Heart left ventricle (tissue), 16 donors: Measurements from ENCODE around the gene LIF. TPM values are rescaled to one million over a fixed set of nuclear protein-coding genes. Genes with fewer than 3 reads are reported as not detected.

Source experiments
- ATAC-seq, 4 donors: fragments of 200-7000 bp; cut with Tn5 transposase; one replicate each; pipeline ENCODE4 v1.9.1; 2020 to 2022; ENCODE audit warnings: moderate library complexity in 4 of 4, mild to moderate bottlenecking in 3 of 4, moderate number of reproducible peaks in 1 of 4
- DNase-seq, 5 donors: peaks; one replicate each; pipeline ENCODE4 v3.0.0-alpha.2; 2020
- H3K27ac ChIP-seq, 12 donors: fragments of 200-600 bp; sonication (generic) in 4 of 12; one replicate each; pipeline versions ENCODE4 v1.5.0 to v1.8.0; 2016 to 2022; ENCODE audit warnings: mild to moderate bottlenecking in 2 of 12
- H3K27me3 ChIP-seq, 9 donors: fragments of 200-600 bp; sonication (generic) in 2 of 9; one replicate each; pipeline versions ENCODE4 v1.5.1 to v1.8.0; 2016 to 2022; ENCODE audit warnings: mild to moderate bottlenecking in 3 of 9
- H3K36me3 ChIP-seq, 9 donors: fragments of 200-600 bp; sonication (generic) in 2 of 9; one replicate each; pipeline versions ENCODE4 v1.5.0 to v1.8.0; 2018 to 2022; ENCODE audit warnings: mild to moderate bottlenecking in 2 of 9
- H3K4me1 ChIP-seq, 12 donors: fragments of 200-600 bp; sonication (generic) in 4 of 12; one replicate each; pipeline versions ENCODE4 v1.5.0 to v1.8.0; 2016 to 2022; ENCODE audit warnings: mild to moderate bottlenecking in 3 of 12
- H3K4me3 ChIP-seq, 12 donors: fragments of 200-600 bp; sonication (generic) in 4 of 12; one replicate each; pipeline versions ENCODE4 v1.5.0 to v1.8.0; 2017 to 2022; ENCODE audit warnings: mild to moderate bottlenecking in 9 of 12, moderate library complexity in 4 of 12
- H3K9me3 ChIP-seq, 12 donors: fragments of 200-600 bp; sonication (generic) in 4 of 12; one replicate each; pipeline versions ENCODE4 v1.5.0 to v1.8.0; 2016 to 2022; ENCODE audit warnings: mild to moderate bottlenecking in 1 of 12
- CTCF ChIP-seq, 12 donors: fragments of 200-600 bp; sonication (generic) in 4 of 12; IDR thresholded peaks; one replicate each; pipeline versions ENCODE4 v1.5.0 to v1.8.0; 2018 to 2022; ENCODE audit warnings: antibody characterized with exemption in 12 of 12, mild to moderate bottlenecking in 5 of 12
- POLR2A ChIP-seq, 2 donors: fragments of 450-650 bp; IDR thresholded peaks; one replicate each; pipeline ENCODE4 v1.6.1; 2017; ENCODE audit warnings: antibody characterized with exemption in 2 of 2, mild to moderate bottlenecking in 2 of 2, moderate library complexity in 2 of 2
- WGBS, 4 donors: extraction: QIAGEN DNeasy Blood & Tissue Kit in 2 of 4; methylation state at CpG; one replicate each; pipeline versions ENCODE4 v1.1.5 to v1.1.7; 2013 to 2018; 5-methylcytosine and 5-hydroxymethylcytosine counted together
- intact Hi-C, 10 donors: fragments of 100-400 bp; cut with DNase I; formaldehyde crosslinking; loops; one replicate each; pipeline versions ENCODE4 v1.11.1 to v1.14.2; 2022
- polyA plus RNA-seq, 2 donors: library from polyadenylated mRNA; stranded (reverse); fragments of 200-250 nt; gene quantifications; one replicate each; pipeline ENCODE4 v1.2.3, GENCODE V29; 2013
- total RNA-seq, 9 donors: library from RNA; depleted of rRNA in 2 of 9; stranded (reverse); fragments of >200 nt in 2 of 9; fragmentation: NEBNext Ultra II Directional in 3 of 9; extraction: Animal tissue kit (Norgen Biotek cat#: 25700) in 3 of 9; gene quantifications; one replicate each; pipeline versions ENCODE4 v1.1.0 to v1.2.4, GENCODE V29; 2016 to 2023
- donor health status: ischemic (EF 13 %, LVEDD 7.1; RV severe dilation, severe dysfunction).
- donor health status: healthy with polysubstance abuse.
- donor health status: DM: no; HTN: yes; CAD: no.
- donor health status: DM: no; HTN: no; CAD: no.
- donor health status: ischemic (EF 25% LVEDD 6.9; RV normal size, moderate dysfunction).
- donor health status: ischemic (EF 25% LVEDD 5.7; RV mildly dilated, moderate dysfunction).
- donor health status: healthy.
- donor health status: DM: yes; HTN: yes; CAD: no.
- donor health status: ischemic (EF 35%, LVEDD 5.7; RV mildly dilated, moderate dysfunction).
- donor health status: nonischemic (EF 11% LVEDD 7.7; RV severe dilation, severe dysfunction).
- donor health status: DM: yes; HTN: yes; CAD: no.
- donor health status: PGD.
- donor health status: ischemic (EF 29% LVEDD 5.4; RV normal size, mild dysfunction).
- donor health status: nonischemic (EF 23%, LVEDD 6.1; RV moderate dilation, normal function).

Gene LIF
- total and polyA plus RNA-seq, 11 donors: 0.12 to 11.6 (median 0.67) TPM; not detected in 1

- intact Hi-C loops: loop anchor here in 4 of 10 donors (1.0 to 5.0 kb wide), 4 partner anchors 14 to 51 kb away; partner anchors contain the start of gene TBC1D10A (in 1 of the 4)
- 46 to 68% (median 57%) methylated on average over 10 to 13 of the region's 13 CpGs for WGBS, 4 donors
Measured at GRCh38 chr22:30291058-30291892, 44.7 kb upstream of the LIF start.

GRCh38 chr22:30290342-30291057, 43.9 kb upstream of the LIF start:
- Histone ChIP-seq H3K9me3 (no peaks in the 10 kb centered on the region), H3K4me1 (peaks cover 12 to 45% (median 37%) of the 10 kb centered on the region in 12 donors), H3K36me3 (peaks cover 0 to 53% (median 30%) of the 10 kb centered on the region in 9 donors), H3K4me3 (peak overlapping the region in 7 of 12 donors; percentile 77 to 95 (median 88)), H3K27ac (peak overlapping the region; percentile 84 to 98 (median 94)), H3K27me3 (no peaks in the 10 kb centered on the region)
- intact Hi-C loops: loop anchor here in 4 of 10 donors (1.0 to 5.0 kb wide), 4 partner anchors 15 to 52 kb away; partner anchors contain the start of gene TBC1D10A (in 1 of the 4)
- TF ChIP-seq POLR2A (IDR thresholded peaks at IDR 0.05) (no peak), CTCF (IDR thresholded peaks at IDR 0.05) (no peak)
- ATAC-seq: peak; percentile 6 to 24 (median 9)
- 43 to 63% (median 47%) methylated on average over 1 to 3 of the region's 3 CpGs for WGBS, 4 donors
- DNase-seq: peak in 4 of 5 donors; percentile 20 to 73 (median 62)

More at GRCh38 chr22:30291058-30291892, 44.7 kb upstream of the LIF start:
- no peaks in the 10 kb centered on the region for H3K9me3 ChIP-seq
- peak overlapping the region; percentile 84 to 98 (median 95) for H3K27ac ChIP-seq
- H3K36me3 ChIP-seq: peaks cover 0 to 53% (median 38%) of the 10 kb centered on the region in 9 donors
- no peaks in the 10 kb centered on the region for H3K27me3 ChIP-seq
- TF ChIP-seq CTCF (IDR thresholded peaks at IDR 0.05): no peak
- TF ChIP-seq POLR2A (IDR thresholded peaks at IDR 0.05): peak in 1 of 2 donors; percentile 57
- peaks cover 12 to 45% (median 37%) of the 10 kb centered on the region in 12 donors for H3K4me1 ChIP-seq
- DNase-seq (peak; percentile 89 to 95 (median 92)), ATAC-seq (peak; percentile 35 to 62 (median 50))
- H3K4me3 ChIP-seq: no peak overlapping the region

- Histone ChIP-seq H3K4me3 (peak overlapping the region in 10 of 12 donors; percentile 3 to 99 (median 87)), H3K27me3 (no peaks in the 10 kb centered on the region), H3K9me3 (no peaks in the 10 kb centered on the region), H3K36me3 (peaks cover 0 to 53% (median 34%) of the 10 kb centered on the region in 9 donors), H3K27ac (peak overlapping the region; percentile 84 to 98 (median 94)), H3K4me1 (peaks cover 12 to 45% (median 37%) of the 10 kb centered on the region in 12 donors)
- intact Hi-C loops: loop anchor here (1.0 to 5.0 kb wide), 9 partner anchors 32 to 97 kb away; partner anchors contain the start of genes TBC1D10A (in 7 of the 10), SF3A1 (in 6 of the 10), CCDC157 (in 5 of the 10) and RNF215 (in 3 of the 10)
- DNase-seq (peak in 1 of 5 donors; percentile 18), ATAC-seq (peak in 2 of 4 donors; percentile 3 to 4)
- WGBS, 4 donors: 17 to 32% (median 25%) methylated on average over 8 to 12 of the region's 12 CpGs
- no peak for TF ChIP-seq CTCF (IDR thresholded peaks at IDR 0.05)
- no peak for TF ChIP-seq POLR2A (IDR thresholded peaks at IDR 0.05)
Measured at GRCh38 chr22:30289980-30290313, 43.4 kb upstream of the LIF start.
